Brain pericyte (primary cell): ENCODE data around the gene DENND2C.
A peak's percentile ranks its signal among the peaks of the same experiment; 100 is the strongest.
"Not testable (repeated sequence)": the region's sequence is repeated elsewhere in the genome, so short reads cannot be mapped to it uniquely, and the experiment has no call there.

ENCODE experiments used
- DNase-seq: peaks from one replicate; pipeline ENCODE4 v3.0.0-alpha.2; 2012; ENCODE audit warnings: low read depth, low spot score

Gene DENND2C

GRCh38 chr1:114609026-114609425, 60.8 kb downstream of the DENND2C start:
- no peak for DNase-seq

GRCh38 chr1:114607223-114607622, 62.6 kb downstream of the DENND2C start:
- DNase-seq = no peak

GRCh38 chr1:114597949-114598348, 71.9 kb downstream of the DENND2C start:
- DNase-seq = no peak

- no peak for DNase-seq
Measured at GRCh38 chr1:114595602-114596001, 74.2 kb downstream of the DENND2C start.

- DNase-seq = no peak
Measured at GRCh38 chr1:114594046-114594445, 75.8 kb downstream of the DENND2C start.

GRCh38 chr1:114589122-114589521, 80.7 kb downstream of the DENND2C start:
- no peak for DNase-seq

GRCh38 chr1:114588196-114588689, 81.6 kb downstream of the DENND2C start:
- DNase-seq = no peak

- DNase-seq = no peak
Measured at GRCh38 chr1:114587203-114587991, 82.5 kb downstream of the DENND2C start.

GRCh38 chr1:114586513-114587047, 83.3 kb downstream of the DENND2C start:
- no peak for DNase-seq

GRCh38 chr1:114585231-114585630, 84.6 kb downstream of the DENND2C start:
- no peak for DNase-seq

- peak; percentile 93 for DNase-seq
Measured at GRCh38 chr1:114581335-114582287, 88.2 kb downstream of the DENND2C start, which contains the start of gene BCAS2. TSS of gene BCAS2 (minus strand) at chr1:114581615. CDS start at chr1:114581591, 24 bp downstream.

- DNase-seq = no peak
Measured at GRCh38 chr1:114574365-114574764, 95.5 kb downstream of the DENND2C start.

GRCh38 chr1:114564141-114564540, 105.7 kb downstream of the DENND2C start:
- DNase-seq = no peak

GRCh38 chr1:114562978-114563510, 106.8 kb downstream of the DENND2C start:
- not testable (repeated sequence) for DNase-seq

- no peak for DNase-seq
Measured at GRCh38 chr1:114561333-114561732, 108.5 kb downstream of the DENND2C start.

GRCh38 chr1:114559356-114559755, 110.5 kb downstream of the DENND2C start:
- DNase-seq = no peak

GRCh38 chr1:114558544-114558943, 111.3 kb downstream of the DENND2C start:
- DNase-seq = no peak

- DNase-seq = no peak
Measured at GRCh38 chr1:114554577-114554976, 115.3 kb downstream of the DENND2C start.

GRCh38 chr1:114552106-114552639, 117.7 kb downstream of the DENND2C start:
- no peak for DNase-seq

- DNase-seq = no peak
Measured at GRCh38 chr1:114551400-114551799, 118.4 kb downstream of the DENND2C start.

- DNase-seq = no peak
Measured at GRCh38 chr1:114550336-114550735, 119.5 kb downstream of the DENND2C start.
